Measurements from ENCODE around the gene MZT2A.
"Not testable (repeated sequence)": the region's sequence is repeated elsewhere in the genome, so short reads cannot be mapped to it uniquely, and the experiment has no call there.

Gene MZT2A

GRCh38 chr2:131519871-131520470, 27.8 kb upstream of the MZT2A start:
- DNase-seq, result not testable (repeated sequence)

DNA sequence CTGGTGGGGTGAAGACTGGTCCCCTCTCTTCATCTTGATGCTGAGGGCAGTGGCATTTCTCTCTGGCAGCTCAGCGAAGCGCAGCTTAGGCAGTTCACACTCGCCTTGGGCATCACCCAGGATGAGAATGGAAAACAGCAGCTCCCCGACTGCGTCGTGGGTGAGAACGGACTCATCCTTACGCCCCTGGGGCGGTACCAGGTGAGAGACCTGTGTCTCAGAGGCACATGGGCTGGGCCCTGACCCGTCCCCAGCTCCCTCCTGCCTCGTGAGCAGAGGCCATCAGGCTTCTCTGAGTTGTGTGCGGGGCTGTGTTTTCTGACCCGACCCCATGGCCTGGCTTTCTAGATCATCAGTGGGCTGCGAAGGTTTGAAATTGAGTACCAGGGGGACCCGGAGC, 27.3 kb upstream of the MZT2A start:
- no peak for DNase-seq

GRCh38 chr2:131518531-131518930, 26.3 kb upstream of the MZT2A start:
- not testable (repeated sequence) for DNase-seq

DNA sequence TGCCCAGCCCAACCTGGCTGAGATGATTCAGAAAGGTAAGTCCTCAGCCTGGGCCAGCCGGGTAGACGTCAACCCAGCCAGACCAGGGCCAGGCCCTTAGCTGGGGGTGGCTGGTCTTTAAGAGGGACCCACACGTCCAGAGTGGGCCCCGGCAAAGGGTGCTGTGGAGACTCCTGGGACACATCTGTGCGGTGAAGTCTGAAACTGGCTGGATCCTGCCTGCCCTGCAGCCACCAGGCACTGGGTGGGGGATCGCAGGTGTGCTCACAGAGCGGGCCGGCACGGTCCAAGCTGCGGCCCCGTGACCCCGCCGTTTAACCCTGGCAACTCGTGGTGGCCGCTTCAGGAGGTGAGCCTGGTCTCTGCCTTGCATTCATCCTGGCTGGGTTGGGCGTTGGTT, 25.7 kb upstream of the MZT2A start:
- not testable (repeated sequence) for DNase-seq

DNA sequence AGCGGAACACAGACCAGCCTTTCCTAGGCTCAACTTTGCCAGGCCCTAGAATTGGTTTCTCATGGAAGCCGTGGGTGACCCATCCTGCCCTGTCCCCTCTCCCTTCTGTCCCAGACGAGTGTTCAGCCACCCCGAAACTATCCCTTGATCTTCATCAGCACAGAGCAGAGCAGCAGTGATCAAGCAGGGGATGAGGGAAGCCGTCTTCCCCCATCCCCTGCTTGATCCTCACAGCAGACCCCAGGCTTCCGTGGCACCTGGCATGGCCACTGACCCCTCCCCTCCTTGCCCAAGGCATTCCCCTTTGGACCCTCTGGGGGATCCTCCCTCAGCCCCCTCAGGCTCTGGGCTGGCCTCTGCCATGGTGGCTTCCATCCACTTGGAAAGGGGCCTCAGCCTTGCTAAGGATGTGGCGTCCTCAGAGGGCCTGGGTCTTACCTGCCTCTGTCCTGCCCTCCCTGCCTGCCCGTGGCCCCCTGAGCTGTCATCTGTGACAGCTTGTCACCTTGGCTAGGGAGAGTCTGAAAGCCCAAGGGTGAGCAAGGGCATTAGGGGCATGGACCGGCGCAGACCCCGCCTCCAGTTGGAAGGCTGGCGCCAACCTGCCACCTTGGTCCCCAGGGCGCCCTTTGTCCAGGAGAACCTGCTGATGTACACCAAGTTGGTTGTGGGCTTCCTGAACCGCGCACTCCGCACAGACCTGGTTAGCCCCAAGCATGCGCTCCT, 25.1 kb upstream of the MZT2A start:
- no peak for DNase-seq

- DNase-seq, result peak; percentile 62
Measured at GRCh38 chr2:131516621-131517020, 24.4 kb upstream of the MZT2A start.

GRCh38 chr2:131516011-131516410, 23.8 kb upstream of the MZT2A start:
- no peak for DNase-seq

GRCh38 chr2:131515235-131515634, 23.0 kb upstream of the MZT2A start:
- DNase-seq, result not testable (repeated sequence)

DNA sequence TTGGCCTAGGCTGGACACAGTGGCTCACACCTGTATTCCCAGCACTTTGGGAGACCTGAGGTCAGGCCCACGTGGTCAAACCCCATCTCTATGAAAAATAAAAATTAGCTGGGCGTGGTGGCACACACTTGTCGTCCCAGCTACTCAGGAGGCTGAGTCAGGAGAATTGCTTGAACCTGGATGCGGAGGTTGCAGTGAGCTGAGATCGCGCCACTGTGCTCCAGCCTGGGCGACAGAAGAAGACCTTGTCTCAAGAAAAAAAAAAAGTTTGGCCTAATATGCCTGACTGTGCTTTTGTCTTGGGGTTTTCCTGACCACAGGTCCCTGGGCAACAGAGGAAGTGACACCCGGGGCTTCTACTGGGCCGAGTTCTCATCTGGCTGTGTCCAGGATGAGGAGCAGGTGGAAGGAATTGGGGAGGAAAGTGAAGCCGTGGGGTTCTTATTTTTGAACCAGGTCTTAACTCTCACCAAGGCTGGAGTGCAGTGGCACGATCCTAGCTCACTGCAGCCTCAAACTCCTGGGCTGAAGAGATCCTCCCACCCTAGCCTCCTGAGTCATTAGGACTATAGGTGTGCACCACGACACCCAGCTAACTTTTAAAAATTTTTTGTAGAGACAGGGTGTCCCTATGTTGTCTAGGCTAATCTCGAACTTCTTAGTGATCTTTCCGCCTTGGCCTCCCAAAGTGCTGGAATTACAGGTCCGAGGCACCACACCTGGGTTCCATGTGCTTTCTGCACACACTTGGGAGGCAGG, 22.4 kb upstream of the MZT2A start:
- not testable (repeated sequence) for DNase-seq

DNA sequence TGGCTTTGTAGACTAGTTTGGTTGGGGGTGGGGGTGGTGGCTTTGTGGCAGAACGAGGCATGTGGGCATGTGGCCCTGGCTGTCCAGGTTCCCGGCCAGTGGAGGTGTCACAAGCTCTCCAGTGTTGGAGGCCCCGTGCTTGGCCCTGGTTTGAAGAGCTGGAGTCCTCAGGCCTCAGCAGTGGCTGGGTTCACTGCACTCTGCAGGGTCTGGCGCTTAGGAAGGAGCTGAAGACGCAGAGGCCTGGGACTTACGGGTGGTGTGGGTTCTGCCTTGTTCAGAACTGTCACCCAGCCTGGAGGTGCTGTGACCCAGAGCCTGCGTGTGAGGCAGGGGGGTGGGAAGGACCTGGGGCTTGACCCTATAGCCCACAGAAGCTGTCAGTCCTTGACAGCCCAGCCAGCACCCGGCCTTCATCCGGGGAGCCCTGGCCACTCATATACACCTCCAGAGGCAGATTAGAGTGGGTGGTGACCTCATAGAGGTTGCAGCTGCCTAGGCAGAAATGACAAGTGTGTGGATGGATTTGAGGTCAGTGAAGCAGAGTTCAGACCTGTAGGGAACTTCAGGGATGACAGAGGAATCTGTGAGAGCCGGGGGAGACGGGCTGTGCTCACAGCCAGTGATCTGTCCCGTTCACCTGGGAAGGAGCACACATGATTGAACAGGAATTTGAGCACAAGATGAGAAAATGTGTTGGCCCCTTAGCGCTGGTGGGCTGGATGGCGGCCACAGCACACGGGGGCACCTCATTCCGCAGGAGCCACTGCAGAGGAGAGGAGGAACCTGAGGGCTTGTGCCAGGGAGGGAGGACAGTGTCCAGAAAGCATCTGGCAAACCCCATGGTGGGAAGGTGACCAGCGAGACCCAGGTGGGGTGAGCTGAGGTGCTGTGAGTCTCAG, 20.0 kb upstream of the MZT2A start:
- not testable (repeated sequence) for DNase-seq

GRCh38 chr2:131511291-131511968, 19.2 kb upstream of the MZT2A start:
- DNase-seq, result not testable (repeated sequence)

DNA sequence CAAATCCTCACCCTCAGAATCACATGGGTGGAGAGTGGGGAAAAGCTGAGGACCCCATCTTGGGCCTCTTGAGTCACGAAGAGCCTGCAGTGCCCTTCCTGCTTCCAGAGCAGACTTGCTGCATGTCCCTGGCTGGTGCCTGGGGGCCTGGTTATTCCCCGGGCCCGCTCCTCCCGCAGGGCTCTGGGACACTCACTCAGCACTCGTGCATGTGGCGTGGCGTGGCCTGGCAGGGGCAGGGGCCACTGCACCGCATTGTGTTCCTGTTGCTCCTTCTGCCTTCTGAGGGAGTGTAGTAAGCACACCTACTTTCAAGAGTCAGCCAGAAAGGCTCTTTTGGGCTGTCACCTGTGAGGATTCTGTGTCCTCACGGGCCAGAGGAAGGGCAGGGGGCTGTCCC, 17.4 kb upstream of the MZT2A start:
- no peak for DNase-seq

DNA sequence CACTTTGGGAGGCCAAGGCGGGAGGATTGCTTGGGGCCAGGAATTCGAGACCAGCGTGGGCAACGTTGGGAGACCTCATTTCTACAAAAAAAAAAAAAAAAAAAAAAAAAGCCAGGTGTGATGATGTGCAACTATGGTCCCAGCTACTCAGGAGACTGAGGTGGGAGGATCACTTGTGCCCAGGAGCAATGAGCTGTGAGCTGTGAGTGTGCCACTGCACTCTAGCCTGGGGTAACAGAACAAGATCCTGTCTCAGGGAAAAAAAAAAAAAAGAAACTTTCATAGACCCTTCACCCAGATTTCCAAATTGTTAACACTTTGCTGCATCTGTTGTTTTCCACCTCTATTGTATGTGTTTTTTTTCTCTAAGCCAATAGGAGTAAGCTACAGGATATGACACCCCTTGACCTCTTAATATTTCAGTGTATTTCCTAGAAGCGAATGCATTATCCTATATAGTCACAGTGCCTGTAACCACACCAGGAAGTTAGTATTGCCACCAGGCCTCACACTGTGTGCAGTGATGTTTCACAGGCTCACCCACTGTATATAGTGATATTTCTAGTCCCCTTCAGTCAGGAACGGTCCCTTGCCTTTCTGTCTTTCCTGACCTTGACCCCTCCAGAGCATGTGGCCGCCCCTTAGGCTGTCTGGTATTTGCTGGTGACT, 12.0 kb upstream of the MZT2A start:
- DNase-seq, result not testable (repeated sequence)

- not testable (repeated sequence) for DNase-seq
Measured at GRCh38 chr2:131503587-131503986, 11.4 kb upstream of the MZT2A start.

GRCh38 chr2:131498321-131498973, 6.2 kb upstream of the MZT2A start:
- not testable (repeated sequence) for DNase-seq

GRCh38 chr2:131495506-131495905, 3.3 kb upstream of the MZT2A start:
- peak; percentile 54 for DNase-seq

GRCh38 chr2:131493199-131493968, 1.2 kb upstream of the MZT2A start:
- peak; percentile 25 for DNase-seq

DNA sequence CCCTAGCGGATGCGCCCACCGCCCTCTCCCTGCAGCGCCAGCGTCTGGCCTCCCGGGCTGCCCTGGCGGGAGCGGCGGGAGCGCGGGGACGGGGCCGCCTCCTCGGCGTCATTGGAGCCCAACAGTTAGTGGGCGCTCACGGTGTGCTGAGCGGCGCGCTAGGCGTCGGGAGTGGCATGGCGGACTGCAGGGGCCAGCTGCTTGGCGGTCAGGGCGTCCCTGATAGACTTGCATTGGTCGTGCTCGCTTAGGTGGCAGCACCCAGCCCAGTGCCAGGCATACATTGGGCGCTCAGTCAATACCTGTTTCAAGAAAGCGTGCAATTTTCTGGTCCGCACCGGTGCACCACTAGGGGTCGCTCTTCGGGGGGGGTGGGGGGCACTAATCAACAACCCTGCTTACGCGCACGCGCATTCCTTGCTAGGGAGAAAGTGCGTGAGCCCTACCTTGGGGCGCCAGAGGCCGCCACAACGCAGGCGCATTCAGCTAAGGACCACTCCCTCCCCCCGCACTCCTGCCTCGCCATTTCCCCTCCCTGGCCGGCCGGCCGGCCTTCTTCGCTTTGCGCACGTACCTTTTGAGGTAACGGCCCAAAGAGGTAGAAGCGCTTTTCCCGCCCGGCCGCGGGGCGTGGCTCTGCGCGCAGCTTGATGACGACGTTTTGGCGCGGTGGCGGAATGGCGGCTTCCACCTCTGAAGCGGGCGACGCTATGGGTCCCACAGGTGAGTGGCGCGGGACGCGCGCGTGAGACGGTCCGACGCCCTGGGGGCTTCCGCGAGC, 411 bp upstream of the MZT2A start:
- peak; percentile 98 for DNase-seq

DNA sequence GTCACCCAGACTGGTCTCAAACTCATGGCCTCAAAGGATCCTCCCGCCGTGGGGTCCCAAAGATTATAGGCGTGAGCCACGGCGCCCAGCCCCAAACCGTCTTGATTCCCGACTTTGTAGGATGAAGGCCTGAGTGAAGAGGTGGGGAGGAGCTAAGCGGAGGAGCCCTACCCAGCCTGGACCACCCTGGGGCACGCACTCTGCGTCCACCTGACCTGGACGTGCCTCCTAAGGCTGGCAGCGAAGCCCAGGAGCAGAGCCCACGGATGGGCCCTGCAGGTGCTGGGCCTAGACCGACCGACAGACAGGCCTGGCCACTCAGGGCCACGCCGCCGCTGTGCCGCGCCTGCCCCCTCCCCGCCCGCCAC, 744 bp downstream of the MZT2A start:
- DNase-seq, result peak; percentile 37
